HepG2 (cell line): ENCODE data around the gene ZBTB21. TPM values are rescaled to one million over a fixed set of nuclear protein-coding genes. Genes with fewer than 3 reads are reported as not detected.
A peak's percentile ranks its signal among the peaks of the same experiment; 100 is the strongest.
"Not testable (repeated sequence)": the region's sequence is repeated elsewhere in the genome, so short reads cannot be mapped to it uniquely, and the experiment has no call there.

Experiments used
- ATAC-seq: fragments of 200-7000 bp; cut with Tn5 transposase; 3 replicates; pipeline ENCODE4 v1.9.1; 2020; ENCODE audit warnings: mild to moderate bottlenecking, moderate library complexity
- BruUV-seq: library from RNA; stranded (reverse); fragments of 400-500 nt; replicated peaks from 2 replicates; lab custom pipeline; 2021; lab: Mats Ljungman, UMichigan
- CTCF ChIA-PET: fragments of 300-600 bp; formaldehyde crosslinking; extraction: SDS; loops from one replicate; lab custom pipeline; 2021; ENCODE audit warnings: low total read pairs, inconsistent platforms, low intra/inter-chr PET ratio; lab: Yijun Ruan, JAX
- POLR2A ChIA-PET: fragments of 350-600 bp; sonication (Branson Sonifier 250); formaldehyde crosslinking; loops from one replicate; lab custom pipeline; 2020; ENCODE audit warnings: antibody characterized with exemption, inconsistent platforms; lab: Yijun Ruan, JAX
- DNase-seq: peaks from one replicate; pipeline ENCODE4 v3.0.0-alpha.2; 2015; ENCODE audit warnings: low spot score
- FAIRE-seq: peaks from 3 replicates; lab custom pipeline; 2011; peaks lifted over from hg19 to GRCh38; lab: Jason Lieb, UNC
- H2AFZ ChIP-seq: one replicate; pipeline ENCODE4 v1.6.1; 2011; ENCODE audit warnings: low read length, inconsistent platforms
- H3K27ac ChIP-seq: fragments of 300-600 bp; 3 replicates; pipeline ENCODE4 v1.8.0; 2011; ENCODE audit warnings: mixed run types, mild to moderate bottlenecking, mixed read lengths, low read length, inconsistent platforms; ENCODE audit not compliant: insufficient read depth; ENCODE audit errors: extremely low read length
- H3K27me3 ChIP-seq, 2 experiments: fragments of 200-600 bp in 1 of 2; 2 replicates in 1 of 2; 3 replicates in 1 of 2; pipeline versions ENCODE4 v1.6.0 to v1.8.0; 2011; ENCODE audit warnings: low read length in 2 of 2, mild to moderate bottlenecking in 2 of 2, moderate library complexity in 2 of 2, inconsistent platforms in 1 of 2; ENCODE audit not compliant: insufficient read depth in 2 of 2, control insufficient read depth in 1 of 2
- H3K36me3 ChIP-seq, 2 experiments: fragments of 200-600 bp in 1 of 2; replicated peaks in 1 of 2; 2 replicates in 1 of 2; 3 replicates in 1 of 2; pipeline versions ENCODE4 v1.5.1 to v1.8.0; 2011; ENCODE audit warnings: low read length in 2 of 2, inconsistent platforms in 1 of 2; ENCODE audit not compliant: insufficient read depth in 2 of 2, control insufficient read depth in 1 of 2
- H3K4me1 ChIP-seq: 2 replicates; pipeline ENCODE4 v1.5.1; 2012; ENCODE audit warnings: low read length, inconsistent platforms; ENCODE audit not compliant: insufficient read depth
- H3K4me2 ChIP-seq: 2 replicates; pipeline ENCODE4 v1.6.0; 2011; ENCODE audit warnings: low read depth, low read length, inconsistent platforms
- H3K4me3 ChIP-seq, 3 experiments: fragments of 200-600 bp in 1 of 3; sonication (generic), shearing (Covaris generic) in 1 of 3; replicated peaks in 1 of 3; 2 replicates each; pipeline ENCODE4 v1.5.1; 2011 to 2016; ENCODE audit warnings: low read length in 3 of 3, inconsistent platforms in 2 of 3, low read depth in 2 of 3, mild to moderate bottlenecking in 2 of 3, control low read depth in 1 of 3, mixed read lengths in 1 of 3; ENCODE audit not compliant: insufficient read depth in 1 of 3
- H3K79me2 ChIP-seq: one replicate; pipeline ENCODE4 v1.6.1; 2011; ENCODE audit warnings: low read length, inconsistent platforms; ENCODE audit not compliant: insufficient read depth
- H3K9ac ChIP-seq: 2 replicates; pipeline ENCODE4 v1.6.0; 2011; ENCODE audit warnings: mild to moderate bottlenecking, low read depth, low read length, inconsistent platforms; ENCODE audit not compliant: insufficient read depth
- H3K9me3 ChIP-seq: 2 replicates; pipeline ENCODE4 v1.5.1; 2012; ENCODE audit warnings: mild to moderate bottlenecking, low read length
- H4K20me1 ChIP-seq: 2 replicates; pipeline ENCODE4 v1.6.0; 2011; ENCODE audit warnings: inconsistent platforms, mild to moderate bottlenecking, low read length, moderate library complexity; ENCODE audit not compliant: insufficient read depth
- NR2C2 ChIP-seq: sonication (generic); formaldehyde crosslinking; IDR thresholded peaks from 2 replicates; pipeline ENCODE4 v1.4.0; 2020; ENCODE audit warnings: missing genetic modification reagents, mild to moderate bottlenecking, moderate library complexity, borderline replicate concordance
- PPARG ChIP-seq: conservative IDR thresholded peaks from 2 replicates; pipeline ENCODE4 v1.6.1; 2016; ENCODE audit warnings: missing biosample characterization, missing genetic modification reagents
- RARA ChIP-seq: IDR thresholded peaks from 2 replicates; pipeline ENCODE4 v1.6.1; 2016; ENCODE audit warnings: missing genetic modification reagents, missing compliant biosample characterization
- SOX6 ChIP-seq, 2 experiments: fragments of 450-650 bp in 1 of 2; sonication (generic) in 1 of 2; formaldehyde crosslinking in 1 of 2; IDR thresholded peaks; 2 replicates each; pipeline versions ENCODE4 v1.4.0 to v1.6.1; 2017 to 2020; ENCODE audit warnings: antibody characterized with exemption in 1 of 2, mild to moderate bottlenecking in 1 of 2, missing genetic modification reagents in 1 of 2
- STAG1 ChIP-seq: sonication (generic); formaldehyde crosslinking; IDR thresholded peaks from 2 replicates; pipeline ENCODE4 v1.4.0; 2020; ENCODE audit warnings: missing genetic modification reagents
- ZBTB3 ChIP-seq: sonication (generic); formaldehyde crosslinking; IDR thresholded peaks from 2 replicates; pipeline ENCODE4 v1.4.0; 2020; ENCODE audit warnings: low read depth, mild to moderate bottlenecking, moderate library complexity, missing genetic modification reagents, borderline replicate concordance
- ZNF354B ChIP-seq: sonication (generic); formaldehyde crosslinking; IDR thresholded peaks from 2 replicates; pipeline ENCODE4 v1.8.0; 2022; ENCODE audit warnings: mild to moderate bottlenecking, missing genetic modification reagents
- ZNF747 ChIP-seq: sonication (generic); formaldehyde crosslinking; IDR thresholded peaks from 2 replicates; pipeline ENCODE4 v1.8.1; 2023; ENCODE audit warnings: missing genetic modification reagents, mild to moderate bottlenecking, borderline replicate concordance
- ZSCAN12 ChIP-seq: sonication (generic); formaldehyde crosslinking; IDR thresholded peaks from 2 replicates; pipeline ENCODE4 v1.9.0; 2021; ENCODE audit warnings: mild to moderate bottlenecking, missing genetic modification reagents
- WGBS: methylation state at CpG from one replicate; pipeline ENCODE4 v1.1.6; 2017; ENCODE audit warnings: low lambda C conversion rate; 5-methylcytosine and 5-hydroxymethylcytosine counted together
- in situ Hi-C: cut with HindIII; loops from 2 replicates; pipeline ENCODE4 v1.10.0; 2017; ENCODE audit warnings: low pct_unique_long_range_greater_than_20kb; ENCODE audit not compliant: extremely low pct_ligation_motif_present
- intact Hi-C: fragments of 100-400 bp; cut with micrococcal nuclease; formaldehyde crosslinking; loops from one replicate; pipeline ENCODE4 v1.10.0; 2022; ENCODE audit not compliant: unreplicated experiment
- polyA plus RNA-seq, 8 experiments: library from polyadenylated mRNA; depleted of rRNA in 3 of 8; stranded (reverse) in 7 of 8; unstranded in 1 of 8; fragments of >200 nt; fragmentation: Illumina TruSeq in 4 of 8; extraction: Trizol in 4 of 8; gene quantifications; 2 replicates each; pipeline versions ENCODE4 v1.2.1 to v1.2.3, GENCODE V29; 2011 to 2016; ENCODE audit warnings: low read depth in 4 of 8, missing spikeins in 1 of 8, mixed read lengths in 1 of 8; ENCODE audit not compliant: insufficient read depth in 1 of 8
- total RNA-seq, 5 experiments: library from RNA; depleted of rRNA; stranded (reverse); fragments of >200 nt; fragmentation: Illumina TruSeq; extraction: Trizol; gene quantifications; 2 replicates each; pipeline ENCODE4 v1.2.3, GENCODE V29; 2016; ENCODE audit warnings: low read depth in 1 of 5

Gene ZBTB21
- total and polyA plus RNA-seq, 2 of the 13 experiments (the other 11 are each of a cell fraction or from before 2014, with no cell fraction given) = 4.5 to 6.1 TPM

- WGBS = 99% methylated on average over 5 of the region's 5 CpGs
- Histone ChIP-seq H2AFZ (no peak overlapping the region), H3K79me2 (peaks cover 26% of the 10 kb centered on the region), H3K4me3 (peak overlapping the region; percentile 54 to 75 (median 54); a peak in 5 of 6 replicates), H3K27me3 (no peaks in the 10 kb centered on the region)
- in situ Hi-C loops (loop anchor here (10.0 kb wide), 1 partner anchor 163 kb away; no protein-coding TSS in a partner anchor), intact Hi-C loops (no loop called here)
- DNase-seq = no peak
- CTCF ChIA-PET = no interaction called here
- no TSS peak for BruUV-seq
- TF ChIP-seq SOX6 (IDR thresholded peaks at IDR 0.05) (no peak), SOX6 (CRISPR knock-in tag; IDR thresholded peaks at IDR 0.05) (0 out of 2 replicates have a peak, but pooled peaks have one; percentile 21), RARA (CRISPR knock-in tag) (0 out of 2 replicates have a peak, but pooled peaks have one; percentile 10), STAG1 (no peak), ZNF354B (CRISPR knock-in tag) (0 out of 2 replicates have a peak, but pooled peaks have one; percentile 13), ZNF747 (no peak)
- TF ChIP-seq, all 625 proteins: peak for 3
- no peaks in the 10 kb centered on the region for H3K36me3 ChIP-seq
- no peaks in the 10 kb centered on the region for H3K9me3 ChIP-seq
- H3K9ac ChIP-seq = peak overlapping the region; percentile 72; the same call in 1 of the 2 replicates
- POLR2A ChIA-PET = interaction anchor here (1.8 to 2.4 kb wide), 2 partner anchors 19 to 25 kb away, joined by 8 to 11 read pairs; no protein-coding TSS in a partner anchor
- peak overlapping the region; percentile 91 for H3K4me2 ChIP-seq
- H4K20me1 ChIP-seq = no peaks in the 10 kb centered on the region
- no peak for FAIRE-seq
- H3K27ac ChIP-seq = no peak overlapping the region
- no peak for ATAC-seq
- H3K4me1 ChIP-seq = peaks cover 71% of the 10 kb centered on the region
Measured at GRCh38 chr21:41951876-41952567, 58.1 kb downstream of the ZBTB21 start.

DNA sequence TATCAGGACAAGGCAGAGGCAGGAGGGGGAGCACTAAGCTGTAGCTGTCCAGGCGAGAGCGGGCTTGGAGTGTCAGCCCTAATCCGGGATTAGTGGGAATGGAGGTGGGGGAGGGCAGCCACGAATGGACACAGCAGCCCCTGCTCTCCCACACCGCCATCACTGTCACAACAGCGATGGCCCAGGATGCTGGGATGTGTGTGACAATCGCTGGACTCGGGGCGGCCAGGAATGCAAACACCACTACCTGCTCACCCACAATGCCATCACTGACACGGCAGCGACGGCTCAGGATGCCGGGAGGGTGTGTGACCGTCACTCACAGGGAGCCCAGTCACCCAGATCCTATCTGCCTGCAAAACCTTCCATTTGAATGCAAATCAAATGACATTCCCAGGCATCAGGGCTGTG is 59.2 kb downstream of the ZBTB21 start:
- intact Hi-C loops = no loop called here
- Histone ChIP-seq H3K79me2 (peaks cover 35% of the 10 kb centered on the region), H3K9ac (no peak overlapping the region), H3K27me3 (no peaks in the 10 kb centered on the region), H3K4me3 (no peak overlapping the region), H3K4me2 (peak overlapping the region; percentile 26; the same call in 1 of the 2 replicates), H3K4me1 (peaks cover 73% of the 10 kb centered on the region), H2AFZ (no peak overlapping the region), H4K20me1 (no peaks in the 10 kb centered on the region), H3K36me3 (no peaks in the 10 kb centered on the region), H3K27ac (no peak overlapping the region), H3K9me3 (no peaks in the 10 kb centered on the region)
- CTCF ChIA-PET = no interaction called here
- POLR2A ChIA-PET = no interaction called here
- TF ChIP-seq ZBTB3 (CRISPR knock-in tag) = no peak
- no peak for TF ChIP-seq PPARG (CRISPR knock-in tag)
- no peak for TF ChIP-seq NR2C2 (CRISPR knock-in tag)
- no peak for TF ChIP-seq ZSCAN12 (CRISPR knock-in tag)
- ATAC-seq (no peak), DNase-seq (no peak), FAIRE-seq (no peak)
- in situ Hi-C loops = loop anchor here (10.0 kb wide), 1 partner anchor 164 kb away; no protein-coding TSS in a partner anchor
- whole genome bisulfite sequencing = 89% methylated on average over 3 of the region's 14 CpGs
- no TSS peak for BruUV-seq

- H3K36me3 ChIP-seq, H3K4me3 ChIP-seq, FAIRE-seq, H2AFZ ChIP-seq, H4K20me1 ChIP-seq, CTCF ChIA-PET, H3K9me3 ChIP-seq, H3K4me2 ChIP-seq, POLR2A ChIA-PET, H3K27me3 ChIP-seq, intact Hi-C loops, H3K27ac ChIP-seq, DNase-seq, H3K9ac ChIP-seq, BruUV-seq, ATAC-seq: not testable (repeated sequence)
- peaks cover 65% of the 10 kb centered on the region for H3K4me1 ChIP-seq
- in situ Hi-C loops = loop anchor here (10.0 kb wide), 1 partner anchor 165 kb away; no protein-coding TSS in a partner anchor
- WGBS = 98% methylated on average over 3 of the region's 3 CpGs
- peaks cover 48% of the 10 kb centered on the region for H3K79me2 ChIP-seq
Measured at GRCh38 chr21:41949631-41950030, 60.5 kb downstream of the ZBTB21 start.
